Glutamatergic neuron (in vitro differentiated cells): Measurements from ENCODE around the gene MYO9B. TPM values are rescaled to one million over a fixed set of nuclear protein-coding genes. Genes with fewer than 3 reads are reported as not detected.

Source experiments
- DNase-seq: peaks from one replicate; pipeline ENCODE4 v3.0.0; 2022
- H3K27ac Mint-ChIP-seq: one replicate; pipeline ENCODE4 v1.8.0; 2020; ENCODE audit warnings: mild to moderate bottlenecking, mixed read lengths, inconsistent platforms; ENCODE audit not compliant: unreplicated experiment
- H3K27me3 Mint-ChIP-seq: one replicate; pipeline ENCODE4 v1.8.0; 2020; ENCODE audit warnings: mild to moderate bottlenecking, moderate library complexity, mixed read lengths, inconsistent platforms; ENCODE audit not compliant: unreplicated experiment
- H3K36me3 Mint-ChIP-seq: one replicate; pipeline ENCODE4 v1.8.0; 2020; ENCODE audit warnings: mild to moderate bottlenecking, mixed read lengths, inconsistent platforms; ENCODE audit not compliant: unreplicated experiment
- H3K4me1 Mint-ChIP-seq: one replicate; pipeline ENCODE4 v1.8.0; 2020; ENCODE audit warnings: mild to moderate bottlenecking, low read depth, mixed read lengths, inconsistent platforms; ENCODE audit not compliant: unreplicated experiment
- H3K4me3 Mint-ChIP-seq: one replicate; pipeline ENCODE4 v1.8.0; 2020; ENCODE audit warnings: mild to moderate bottlenecking, mixed read lengths, inconsistent platforms; ENCODE audit not compliant: unreplicated experiment
- H3K9me3 Mint-ChIP-seq: one replicate; pipeline ENCODE4 v1.8.0; 2020; ENCODE audit warnings: mild to moderate bottlenecking, moderate library complexity, mixed read lengths, inconsistent platforms; ENCODE audit not compliant: unreplicated experiment
- total RNA-seq: library from RNA; stranded (reverse); fragmentation: NEBNext Ultra II Directional; extraction: Animal tissue kit (Norgen Biotek cat#: 25700); gene quantifications from one replicate; pipeline ENCODE4 v1.2.1, GENCODE V29; 2021; ENCODE audit not compliant: unreplicated experiment
- TF ChIP-seq, protein P1 (sequence below): fragments of 200-600 bp; sonication (generic); IDR thresholded peaks from one replicate; pipeline ENCODE4 v1.5.0; 2021; ENCODE audit not compliant: partially characterized antibody, unreplicated experiment

The MYO9B gene
- total RNA-seq, 1 donor from 2014 or later = 237 TPM

DNA sequence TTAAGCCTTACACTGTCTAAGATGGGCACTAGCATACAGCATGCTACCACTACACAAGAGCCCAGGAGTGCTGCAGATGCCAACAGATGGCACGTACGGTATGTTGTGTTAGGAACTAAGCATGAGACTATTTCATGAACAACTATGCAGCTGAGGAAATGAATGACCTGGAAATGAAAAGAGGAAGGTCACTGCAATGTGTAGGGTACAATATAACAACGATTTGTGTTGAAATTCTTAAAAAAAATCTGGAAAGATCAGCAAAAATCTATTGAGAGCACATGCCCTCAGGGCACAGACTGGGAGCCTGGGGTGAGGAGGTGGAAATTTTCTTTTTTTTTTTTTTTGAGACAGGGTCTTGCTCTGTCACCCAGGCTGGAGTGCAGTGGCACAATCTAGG, 14.8 kb upstream of the MYO9B start:
- Mint-ChIP-seq H3K4me1 (no peaks in the 10 kb centered on the region), H3K9me3 (no peaks in the 10 kb centered on the region), H3K36me3 (peaks cover 31% of the 10 kb centered on the region), H3K27me3 (peaks cover 9% of the 10 kb centered on the region), H3K27ac (no peak overlapping the region), H3K4me3 (no peak overlapping the region)
- no peak for DNase-seq
- TF ChIP-seq, protein P1, sequence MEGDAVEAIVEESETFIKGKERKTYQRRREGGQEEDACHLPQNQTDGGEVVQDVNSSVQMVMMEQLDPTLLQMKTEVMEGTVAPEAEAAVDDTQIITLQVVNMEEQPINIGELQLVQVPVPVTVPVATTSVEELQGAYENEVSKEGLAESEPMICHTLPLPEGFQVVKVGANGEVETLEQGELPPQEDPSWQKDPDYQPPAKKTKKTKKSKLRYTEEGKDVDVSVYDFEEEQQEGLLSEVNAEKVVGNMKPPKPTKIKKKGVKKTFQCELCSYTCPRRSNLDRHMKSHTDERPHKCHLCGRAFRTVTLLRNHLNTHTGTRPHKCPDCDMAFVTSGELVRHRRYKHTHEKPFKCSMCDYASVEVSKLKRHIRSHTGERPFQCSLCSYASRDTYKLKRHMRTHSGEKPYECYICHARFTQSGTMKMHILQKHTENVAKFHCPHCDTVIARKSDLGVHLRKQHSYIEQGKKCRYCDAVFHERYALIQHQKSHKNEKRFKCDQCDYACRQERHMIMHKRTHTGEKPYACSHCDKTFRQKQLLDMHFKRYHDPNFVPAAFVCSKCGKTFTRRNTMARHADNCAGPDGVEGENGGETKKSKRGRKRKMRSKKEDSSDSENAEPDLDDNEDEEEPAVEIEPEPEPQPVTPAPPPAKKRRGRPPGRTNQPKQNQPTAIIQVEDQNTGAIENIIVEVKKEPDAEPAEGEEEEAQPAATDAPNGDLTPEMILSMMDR = no peak

DNA sequence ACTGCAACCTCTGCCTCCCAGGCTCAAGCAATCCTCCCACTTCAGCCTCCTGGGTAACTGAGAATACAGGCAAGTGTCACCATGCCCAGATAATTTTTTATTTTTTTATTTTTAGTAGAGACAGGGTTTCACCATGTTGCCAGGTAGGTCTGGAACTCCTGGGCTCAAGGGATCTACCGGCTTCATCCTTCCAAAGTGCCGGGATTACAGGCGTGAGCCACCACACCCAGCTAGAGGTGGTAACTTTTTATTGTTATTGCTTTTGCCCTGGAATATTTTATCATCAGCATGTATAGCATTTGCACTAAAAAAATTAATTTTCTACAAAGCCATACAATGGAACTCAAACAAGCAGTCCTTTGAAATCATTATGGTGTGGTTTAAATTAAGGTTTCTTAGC, 14.4 kb upstream of the MYO9B start:
- Mint-ChIP-seq H3K27me3 (peaks cover 9% of the 10 kb centered on the region), H3K4me3 (no peak overlapping the region), H3K36me3 (peaks cover 31% of the 10 kb centered on the region), H3K27ac (no peak overlapping the region), H3K4me1 (no peaks in the 10 kb centered on the region), H3K9me3 (no peaks in the 10 kb centered on the region)
- DNase-seq = no peak
- TF ChIP-seq, protein P1 = no peak

DNA sequence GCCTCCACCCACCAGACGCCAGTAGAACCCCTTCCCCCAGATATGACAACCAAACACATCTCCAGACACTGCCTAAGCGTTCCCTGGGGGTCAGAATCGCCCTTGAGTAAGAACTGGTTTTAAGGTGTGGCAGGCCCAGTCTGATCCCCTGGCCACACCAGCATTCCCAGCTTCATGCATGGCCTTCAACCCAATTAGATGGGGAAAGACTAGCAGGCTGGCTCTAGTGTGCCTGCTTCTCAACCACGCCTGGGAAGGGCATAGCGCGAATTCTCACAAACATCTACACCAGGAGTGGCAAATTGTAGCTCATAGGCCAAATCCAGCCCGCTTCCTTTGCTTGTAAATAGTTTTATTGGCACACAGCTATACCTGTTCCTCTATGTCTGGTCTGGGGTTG, 13.9 kb upstream of the MYO9B start:
- Mint-ChIP-seq H3K27me3 (peaks cover 9% of the 10 kb centered on the region), H3K36me3 (peaks cover 31% of the 10 kb centered on the region), H3K27ac (no peak overlapping the region), H3K9me3 (no peaks in the 10 kb centered on the region), H3K4me1 (no peaks in the 10 kb centered on the region), H3K4me3 (no peak overlapping the region)
- TF ChIP-seq, protein P1 = no peak
- DNase-seq = no peak

DNA sequence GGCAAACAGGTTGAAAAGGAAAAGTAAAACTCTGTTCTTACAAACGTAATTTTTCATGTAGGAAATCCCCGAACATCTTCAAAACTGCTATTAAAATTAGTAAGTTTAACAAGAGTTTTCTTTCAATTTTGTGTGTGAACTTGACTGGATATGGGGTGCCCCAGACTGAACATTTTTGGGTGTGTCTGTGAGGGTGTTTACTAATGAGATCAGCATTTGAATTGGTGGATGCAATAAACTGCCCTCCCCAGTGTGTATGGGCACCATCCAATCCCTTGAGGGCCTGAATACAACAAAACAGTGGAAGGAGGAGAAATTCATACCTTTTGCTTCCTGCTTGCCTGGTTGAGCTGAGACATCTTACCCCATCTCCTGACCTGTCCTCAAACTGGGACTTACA, 12.1 kb upstream of the MYO9B start:
- TF ChIP-seq, protein P1 = no peak
- peaks cover 20% of the 10 kb centered on the region for H3K36me3 Mint-ChIP-seq
- peaks cover 6% of the 10 kb centered on the region for H3K27me3 Mint-ChIP-seq
- H3K4me3 Mint-ChIP-seq = no peak overlapping the region
- H3K4me1 Mint-ChIP-seq = peaks cover 5% of the 10 kb centered on the region
- DNase-seq = no peak
- H3K9me3 Mint-ChIP-seq = no peaks in the 10 kb centered on the region
- no peak overlapping the region for H3K27ac Mint-ChIP-seq

DNA sequence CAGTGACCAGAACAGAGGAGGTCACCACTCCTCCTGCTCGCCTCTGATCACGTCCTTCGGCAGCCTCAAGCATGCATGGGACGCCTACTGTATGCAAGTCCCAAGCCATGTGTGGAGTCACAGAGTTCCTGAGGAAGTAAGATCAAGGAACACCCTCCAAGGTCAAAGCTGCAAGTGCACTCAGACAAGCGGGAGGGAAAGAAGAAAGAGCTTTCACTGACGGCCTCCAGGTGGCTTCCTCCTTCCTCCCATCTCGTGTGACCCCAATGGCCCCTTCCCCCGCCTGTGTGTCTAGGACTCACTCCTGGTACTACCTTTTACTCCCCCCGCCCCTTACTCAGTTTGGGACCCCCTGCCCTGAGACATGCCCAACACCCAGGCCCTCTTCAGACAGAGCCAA, 6.4 kb upstream of the MYO9B start:
- H3K36me3 Mint-ChIP-seq = peaks cover 4% of the 10 kb centered on the region
- H3K27me3 Mint-ChIP-seq = peaks cover 7% of the 10 kb centered on the region
- TF ChIP-seq, protein P1 = no peak
- H3K27ac Mint-ChIP-seq = no peak overlapping the region
- H3K4me1 Mint-ChIP-seq = peaks cover 22% of the 10 kb centered on the region
- peaks cover 3% of the 10 kb centered on the region for H3K9me3 Mint-ChIP-seq
- no peak overlapping the region for H3K4me3 Mint-ChIP-seq
- peak; percentile 33 for DNase-seq
